HepG2 (cell line): ENCODE data around the gene DDR2. TPM values are rescaled to one million over a fixed set of nuclear protein-coding genes. Genes with fewer than 3 reads are reported as not detected.

Source experiments
- ATAC-seq: fragments of 200-7000 bp; cut with Tn5 transposase; 3 replicates; pipeline ENCODE4 v1.9.1; 2020; ENCODE audit warnings: mild to moderate bottlenecking, moderate library complexity
- BruUV-seq: library from RNA; stranded (reverse); fragments of 400-500 nt; replicated peaks from 2 replicates; lab custom pipeline; 2021; lab: Mats Ljungman, UMichigan
- CTCF ChIA-PET: fragments of 300-600 bp; formaldehyde crosslinking; extraction: SDS; loops from one replicate; lab custom pipeline; 2021; ENCODE audit warnings: low total read pairs, inconsistent platforms, low intra/inter-chr PET ratio; lab: Yijun Ruan, JAX
- POLR2A ChIA-PET: fragments of 350-600 bp; sonication (Branson Sonifier 250); formaldehyde crosslinking; loops from one replicate; lab custom pipeline; 2020; ENCODE audit warnings: antibody characterized with exemption, inconsistent platforms; lab: Yijun Ruan, JAX
- DNase-seq: peaks from one replicate; pipeline ENCODE4 v3.0.0-alpha.2; 2015; ENCODE audit warnings: low spot score
- FAIRE-seq: peaks from 3 replicates; lab custom pipeline; 2011; peaks lifted over from hg19 to GRCh38; lab: Jason Lieb, UNC
- H2AFZ ChIP-seq: one replicate; pipeline ENCODE4 v1.6.1; 2011; ENCODE audit warnings: low read length, inconsistent platforms
- H3K27ac ChIP-seq: fragments of 300-600 bp; 3 replicates; pipeline ENCODE4 v1.8.0; 2011; ENCODE audit warnings: mixed run types, mild to moderate bottlenecking, mixed read lengths, low read length, inconsistent platforms; ENCODE audit not compliant: insufficient read depth; ENCODE audit errors: extremely low read length
- H3K27me3 ChIP-seq, 2 experiments: fragments of 200-600 bp in 1 of 2; 2 replicates in 1 of 2; 3 replicates in 1 of 2; pipeline versions ENCODE4 v1.6.0 to v1.8.0; 2011; ENCODE audit warnings: low read length in 2 of 2, mild to moderate bottlenecking in 2 of 2, moderate library complexity in 2 of 2, inconsistent platforms in 1 of 2; ENCODE audit not compliant: insufficient read depth in 2 of 2, control insufficient read depth in 1 of 2
- H3K36me3 ChIP-seq, 2 experiments: fragments of 200-600 bp in 1 of 2; replicated peaks in 1 of 2; 2 replicates in 1 of 2; 3 replicates in 1 of 2; pipeline versions ENCODE4 v1.5.1 to v1.8.0; 2011; ENCODE audit warnings: low read length in 2 of 2, inconsistent platforms in 1 of 2; ENCODE audit not compliant: insufficient read depth in 2 of 2, control insufficient read depth in 1 of 2
- H3K4me1 ChIP-seq: 2 replicates; pipeline ENCODE4 v1.5.1; 2012; ENCODE audit warnings: low read length, inconsistent platforms; ENCODE audit not compliant: insufficient read depth
- H3K4me2 ChIP-seq: 2 replicates; pipeline ENCODE4 v1.6.0; 2011; ENCODE audit warnings: low read depth, low read length, inconsistent platforms
- H3K4me3 ChIP-seq, 3 experiments: fragments of 200-600 bp in 1 of 3; sonication (generic), shearing (Covaris generic) in 1 of 3; replicated peaks in 1 of 3; 2 replicates each; pipeline ENCODE4 v1.5.1; 2011 to 2016; ENCODE audit warnings: low read length in 3 of 3, inconsistent platforms in 2 of 3, low read depth in 2 of 3, mild to moderate bottlenecking in 2 of 3, control low read depth in 1 of 3, mixed read lengths in 1 of 3; ENCODE audit not compliant: insufficient read depth in 1 of 3
- H3K79me2 ChIP-seq: one replicate; pipeline ENCODE4 v1.6.1; 2011; ENCODE audit warnings: low read length, inconsistent platforms; ENCODE audit not compliant: insufficient read depth
- H3K9ac ChIP-seq: 2 replicates; pipeline ENCODE4 v1.6.0; 2011; ENCODE audit warnings: mild to moderate bottlenecking, low read depth, low read length, inconsistent platforms; ENCODE audit not compliant: insufficient read depth
- H3K9me3 ChIP-seq: 2 replicates; pipeline ENCODE4 v1.5.1; 2012; ENCODE audit warnings: mild to moderate bottlenecking, low read length
- H4K20me1 ChIP-seq: 2 replicates; pipeline ENCODE4 v1.6.0; 2011; ENCODE audit warnings: inconsistent platforms, mild to moderate bottlenecking, low read length, moderate library complexity; ENCODE audit not compliant: insufficient read depth
- GLI4 ChIP-seq: sonication (generic); formaldehyde crosslinking; IDR thresholded peaks from 2 replicates; pipeline ENCODE4 v1.5.1; 2020; ENCODE audit warnings: missing genetic modification reagents, mild to moderate bottlenecking, moderate library complexity, borderline replicate concordance
- MIER3 ChIP-seq: IDR thresholded peaks from 2 replicates; pipeline ENCODE4 v1.6.1; 2016; ENCODE audit warnings: missing compliant biosample characterization, borderline replicate concordance
- RERE ChIP-seq: IDR thresholded peaks from 2 replicates; pipeline ENCODE4 v1.6.1; 2016; ENCODE audit warnings: low read depth, missing genetic modification reagents, missing compliant biosample characterization
- SP140L ChIP-seq: sonication (generic); formaldehyde crosslinking; IDR thresholded peaks from 2 replicates; pipeline ENCODE4 v1.4.0; 2020; ENCODE audit warnings: missing genetic modification reagents, borderline replicate concordance
- ZKSCAN8 ChIP-seq: IDR thresholded peaks from 2 replicates; pipeline ENCODE4 v1.6.1; 2016; ENCODE audit warnings: borderline replicate concordance, missing genetic modification reagents, missing compliant biosample characterization
- ZNF720 ChIP-seq: sonication (generic); formaldehyde crosslinking; IDR thresholded peaks from 2 replicates; pipeline ENCODE4 v1.4.0; 2020; ENCODE audit warnings: missing genetic modification reagents
- WGBS: methylation state at CpG from one replicate; pipeline ENCODE4 v1.1.6; 2017; ENCODE audit warnings: low lambda C conversion rate; 5-methylcytosine and 5-hydroxymethylcytosine counted together
- in situ Hi-C: cut with HindIII; loops from 2 replicates; pipeline ENCODE4 v1.10.0; 2017; ENCODE audit warnings: low pct_unique_long_range_greater_than_20kb; ENCODE audit not compliant: extremely low pct_ligation_motif_present
- intact Hi-C: fragments of 100-400 bp; cut with micrococcal nuclease; formaldehyde crosslinking; loops from one replicate; pipeline ENCODE4 v1.10.0; 2022; ENCODE audit not compliant: unreplicated experiment
- polyA plus RNA-seq, 8 experiments: library from polyadenylated mRNA; depleted of rRNA in 3 of 8; stranded (reverse) in 7 of 8; unstranded in 1 of 8; fragments of >200 nt; fragmentation: Illumina TruSeq in 4 of 8; extraction: Trizol in 4 of 8; gene quantifications; 2 replicates each; pipeline versions ENCODE4 v1.2.1 to v1.2.3, GENCODE V29; 2011 to 2016; ENCODE audit warnings: low read depth in 4 of 8, missing spikeins in 1 of 8, mixed read lengths in 1 of 8; ENCODE audit not compliant: insufficient read depth in 1 of 8
- total RNA-seq, 5 experiments: library from RNA; depleted of rRNA; stranded (reverse); fragments of >200 nt; fragmentation: Illumina TruSeq; extraction: Trizol; gene quantifications; 2 replicates each; pipeline ENCODE4 v1.2.3, GENCODE V29; 2016; ENCODE audit warnings: low read depth in 1 of 5

Gene DDR2
- total and polyA plus RNA-seq, 2 of the 13 experiments (the other 11 are each of a cell fraction or from before 2014, with no cell fraction given): 0.36 to 0.38 TPM

DNA sequence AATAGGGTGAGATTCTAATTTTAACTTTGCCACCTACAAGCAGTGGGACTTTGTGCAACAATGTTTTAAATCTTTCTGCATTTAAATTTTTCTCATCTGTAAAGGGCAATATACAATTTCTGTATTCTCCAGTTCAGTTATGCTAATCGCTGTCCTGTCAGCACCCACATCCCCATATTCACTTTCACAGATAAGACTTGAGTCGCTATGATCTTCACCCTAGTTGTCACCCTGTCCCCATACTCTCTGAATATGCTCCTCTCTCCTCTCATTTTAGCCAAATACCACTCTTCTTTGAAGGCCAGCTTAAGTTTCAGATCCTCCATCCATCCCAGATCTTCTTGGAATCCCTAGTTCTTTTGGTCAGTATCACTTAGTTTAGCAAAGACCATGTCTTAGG is 8.8 kb downstream of the DDR2 start:
- Histone ChIP-seq H3K9ac (no peak overlapping the region), H3K4me1 (no peaks in the 10 kb centered on the region), H3K36me3 (no peaks in the 10 kb centered on the region), H2AFZ (no peak overlapping the region), H3K9me3 (no peaks in the 10 kb centered on the region), H3K27ac (no peak overlapping the region), H3K4me2 (no peak overlapping the region), H4K20me1 (no peaks in the 10 kb centered on the region), H3K27me3 (no peaks in the 10 kb centered on the region), H3K79me2 (no peaks in the 10 kb centered on the region), H3K4me3 (no peak overlapping the region)
- ChIA-PET POLR2A (no interaction called here), CTCF (no interaction called here)
- DNase-seq: no peak
- TF ChIP-seq SP140L (no peak), RERE (CRISPR knock-in tag) (no peak), MIER3 (CRISPR knock-in tag) (no peak), ZNF720 (no peak), GLI4 (no peak), ZKSCAN8 (CRISPR knock-in tag) (no peak)
- FAIRE-seq: no peak
- no peak for ATAC-seq
- intact Hi-C loops: no loop called here
- WGBS: 88% methylated on average over 2 of the region's 2 CpGs
- in situ Hi-C loops: no loop called here
- no TSS peak for BruUV-seq
